K562 (cell line): ENCODE data around the gene EPHA1. TPM values are rescaled to one million over a fixed set of nuclear protein-coding genes. Genes with fewer than 3 reads are reported as not detected.
A peak's percentile ranks its signal among the peaks of the same experiment; 100 is the strongest.

Source experiments
- ARHGAP35 ChIP-seq: fragments of 450-650 bp; IDR thresholded peaks from 2 replicates; pipeline ENCODE4 v1.6.1; 2018; ENCODE audit not compliant: partially characterized antibody
- CLOCK ChIP-seq: fragments of 250-450 bp; sonication (Bioruptor Pico); IDR thresholded peaks from 2 replicates; pipeline ENCODE4 v1.4.0; 2020; ENCODE audit warnings: mild to moderate bottlenecking, moderate library complexity, borderline replicate concordance
- E2F5 ChIP-seq: sonication (generic); formaldehyde crosslinking; IDR thresholded peaks from 2 replicates; pipeline ENCODE4 v1.8.0; 2022; ENCODE audit warnings: mild to moderate bottlenecking, missing genetic modification reagents
- E4F1 ChIP-seq: fragments of 250-450 bp; sonication (Bioruptor Pico); IDR thresholded peaks from 2 replicates; pipeline ENCODE4 v1.5.0; 2021; ENCODE audit warnings: mild to moderate bottlenecking, borderline replicate concordance
- ELF4 ChIP-seq: fragments of 450-650 bp; formaldehyde crosslinking; IDR thresholded peaks from 2 replicates; pipeline ENCODE4 v1.4.0; 2022; ENCODE audit warnings: missing genetic modification characterization
- ETV6 ChIP-seq, 3 experiments: fragments of 150-350 bp in 1 of 3; sonication (generic) in 1 of 3; formaldehyde crosslinking in 1 of 3; IDR thresholded peaks; 2 replicates each; pipeline versions ENCODE4 v1.6.1 to v1.8.0; 2014 to 2022; ENCODE audit warnings: borderline replicate concordance in 2 of 3, low read depth in 2 of 3, antibody characterized with exemption in 1 of 3, low read length in 1 of 3, mild to moderate bottlenecking in 1 of 3, missing genetic modification reagents in 1 of 3
- HDAC3 ChIP-seq: fragments of 450-650 bp; IDR thresholded peaks from 2 replicates; pipeline ENCODE4 v1.6.1; 2018; ENCODE audit warnings: borderline replicate concordance, mild to moderate bottlenecking, moderate library complexity; ENCODE audit not compliant: partially characterized antibody
- KLF6 ChIP-seq: fragments of 250-450 bp; sonication (Bioruptor Pico); IDR thresholded peaks from 2 replicates; pipeline ENCODE4 v1.4.0; 2020; ENCODE audit warnings: mild to moderate bottlenecking, moderate library complexity, borderline replicate concordance
- LARP7 ChIP-seq: fragments of 450-650 bp; IDR thresholded peaks from 2 replicates; pipeline ENCODE4 v1.6.1; 2016
- MCM7 ChIP-seq, 2 experiments: fragments of 450-650 bp; IDR thresholded peaks; 2 replicates each; pipeline ENCODE4 v1.6.1; 2016 to 2018
- NCOA6 ChIP-seq: fragments of 450-650 bp; IDR thresholded peaks from 2 replicates; pipeline ENCODE4 v1.6.1; 2017; ENCODE audit warnings: mild to moderate bottlenecking
- NR2C1 ChIP-seq, 2 experiments: fragments of 450-650 bp; IDR thresholded peaks; 2 replicates each; pipeline ENCODE4 v1.6.1; 2017; ENCODE audit warnings: mild to moderate bottlenecking in 2 of 2, antibody characterized with exemption in 1 of 2, inconsistent platforms in 1 of 2, missing compliant biosample characterization in 1 of 2, missing genetic modification characterization in 1 of 2
- NR2C2 ChIP-seq, 2 experiments: fragments of 200-800 bp in 1 of 2; sonication (Bioruptor generic) in 1 of 2; sonication (generic) in 1 of 2; formaldehyde crosslinking in 1 of 2; IDR thresholded peaks; 2 replicates each; pipeline versions ENCODE4 v1.6.1 to v1.8.0; 2016 to 2022; ENCODE audit warnings: mild to moderate bottlenecking in 1 of 2, missing compliant biosample characterization in 1 of 2, missing genetic modification characterization in 1 of 2, missing genetic modification reagents in 1 of 2
- NR3C1 ChIP-seq: sonication (generic); formaldehyde crosslinking; IDR thresholded peaks from 2 replicates; pipeline ENCODE4 v1.8.1; 2022; ENCODE audit warnings: missing genetic modification reagents
- POLR2B ChIP-seq: fragments of 450-650 bp; IDR thresholded peaks from 2 replicates; pipeline ENCODE4 v1.6.1; 2018; ENCODE audit warnings: low read depth; ENCODE audit not compliant: partially characterized antibody
- PURB ChIP-seq: sonication (generic); formaldehyde crosslinking; IDR thresholded peaks from 2 replicates; pipeline ENCODE4 v1.9.0; 2021; ENCODE audit warnings: low read depth, mild to moderate bottlenecking, missing genetic modification reagents
- TAL1 ChIP-seq: fragments of 450-650 bp; IDR thresholded peaks from 2 replicates; pipeline ENCODE4 v1.6.1; 2016; ENCODE audit warnings: mild to moderate bottlenecking
- TCF7 ChIP-seq: sonication (generic); IDR thresholded peaks from 2 replicates; pipeline ENCODE4 v1.6.1; 2016; ENCODE audit warnings: antibody characterized with exemption, borderline replicate concordance
- TOE1 ChIP-seq, 2 experiments: fragments of 450-650 bp in 1 of 2; sonication (generic) in 1 of 2; formaldehyde crosslinking in 1 of 2; IDR thresholded peaks; 2 replicates each; pipeline versions ENCODE4 v1.7.1 to v1.8.0; 2016 to 2022; ENCODE audit warnings: borderline replicate concordance in 2 of 2, mild to moderate bottlenecking in 2 of 2, antibody characterized with exemption in 1 of 2, inconsistent platforms in 1 of 2, low read depth in 1 of 2, missing genetic modification reagents in 1 of 2, moderate library complexity in 1 of 2
- ZKSCAN1 ChIP-seq: fragments of 150-350 bp; IDR thresholded peaks from 2 replicates; pipeline ENCODE4 v1.6.1; 2016; ENCODE audit warnings: low read depth, low read length
- ZNF146 ChIP-seq: IDR thresholded peaks from one replicate; pipeline ENCODE4 v1.6.1; 2018; ENCODE audit warnings: missing compliant biosample characterization; ENCODE audit not compliant: unreplicated experiment
- ZNF224 ChIP-seq: sonication (generic); formaldehyde crosslinking; IDR thresholded peaks from 2 replicates; pipeline ENCODE4 v1.8.0; 2022; ENCODE audit warnings: mild to moderate bottlenecking, missing genetic modification reagents
- polyA plus RNA-seq, 8 experiments: library from polyadenylated mRNA; depleted of rRNA in 4 of 8; stranded (reverse) in 5 of 8; unstranded in 3 of 8; fragments of >200 nt; fragmentation: Nextera tagmentation in 2 of 8; fragmentation: Illumina TruSeq in 1 of 8; extraction: Ambion mirVana in 2 of 8; extraction: Trizol in 1 of 8; gene quantifications; 2 replicates each; pipeline versions ENCODE4 v1.2.1 to v1.2.3, GENCODE V29; 2011 to 2014; ENCODE audit warnings: inconsistent platforms in 1 of 8, missing spikeins in 1 of 8
- total RNA-seq, 7 experiments: library from RNA; depleted of rRNA in 6 of 7; stranded (reverse); fragments of >200 nt in 6 of 7; fragmentation: Illumina TruSeq in 2 of 7; extraction: Trizol in 2 of 7; gene quantifications; 2 replicates each; pipeline versions ENCODE4 v1.2.1 to v1.2.3, GENCODE V29; 2011 to 2021; ENCODE audit warnings: low replicate concordance in 1 of 7

EPHA1 gene
- total and polyA plus RNA-seq, 9 of the 15 experiments (the other 6 are each of a cell fraction or from before 2014, with no cell fraction given), result 0.22 to 0.57 (median 0.32) TPM; not detected in 6

GRCh38 chr7:143382126-143382790, 26.4 kb downstream of the EPHA1 start (continued):
- TF ChIP-seq ZNF146 (CRISPR knock-in tag) (no peak), ZKSCAN1 (no peak), ETV6 (IDR thresholded peaks at IDR 0.05; ENCODE audit: borderline replicate concordance in 1 of 2, low read depth in 2 of 2, low read length in 1 of 2) (no peak), ETV6 (CRISPR knock-in tag; IDR thresholded peaks at IDR 0.05; ENCODE audit: borderline replicate concordance) (no peak), NR3C1 (peak; percentile 67; the same call in 1 of the 2 replicates), E4F1 (CRISPR knock-in tag) (no peak), ARHGAP35 (no peak), ELF4 (CRISPR knock-in tag) (no peak), POLR2B (no peak), PURB (CRISPR knock-in tag) (no peak), E2F5 (0 out of 2 replicates have a peak, but pooled peaks have one; percentile 9), TAL1 (no peak), LARP7 (no peak), NR2C2 (CRISPR knock-in tag; IDR thresholded peaks at IDR 0.05) (no peak), NR2C2 (tag; IDR thresholded peaks at IDR 0.05) (peak; percentile 54), NCOA6 (no peak), ZNF224 (no peak), HDAC3 (no peak), TOE1 (IDR thresholded peaks at IDR 0.05; ENCODE audit: borderline replicate concordance) (no peak), TOE1 (CRISPR knock-in tag; IDR thresholded peaks at IDR 0.05; ENCODE audit: borderline replicate concordance, low read depth) (no peak), NR2C1 (IDR thresholded peaks at IDR 0.05) (peak; percentile 43; the same call in 1 of the 2 replicates), NR2C1 (tag; IDR thresholded peaks at IDR 0.05) (peak; percentile 71), KLF6 (CRISPR knock-in tag) (no peak), TCF7 (no peak), MCM7 (IDR thresholded peaks at IDR 0.05) (no peak), CLOCK (CRISPR knock-in tag) (no peak)
